Keratinocyte (primary cell): ENCODE results near the gene TMX1. TPM values are rescaled to one million over a fixed set of nuclear protein-coding genes. Genes with fewer than 3 reads are reported as not detected.

ENCODE experiments used
- DNase-seq: peaks from one replicate; pipeline ENCODE4 v3.0.0-alpha.2; 2011; ENCODE audit warnings: low read depth, missing footprints, low spot score
- FAIRE-seq: peaks from 2 replicates; lab custom pipeline; 2011; peaks lifted over from hg19 to GRCh38; lab: Jason Lieb, UNC
- H2AFZ ChIP-seq: 2 replicates; pipeline ENCODE4 v1.6.0; 2012; ENCODE audit warnings: low read length, control low read depth, inconsistent platforms; ENCODE audit not compliant: control insufficient read depth
- H3K27ac ChIP-seq: 2 replicates; pipeline ENCODE4 v1.5.1; 2011; ENCODE audit warnings: low read length; ENCODE audit not compliant: control insufficient read depth, insufficient read depth
- H3K27me3 ChIP-seq: 3 replicates; pipeline ENCODE4 v1.6.0; 2011; ENCODE audit warnings: low read length; ENCODE audit not compliant: control insufficient read depth, insufficient read depth; ENCODE audit errors: extremely low read depth
- H3K36me3 ChIP-seq, 2 experiments: 2 replicates in 1 of 2; 3 replicates in 1 of 2; pipeline ENCODE4 v1.5.1; 2011; ENCODE audit warnings: low read length in 2 of 2, mild to moderate bottlenecking in 1 of 2; ENCODE audit not compliant: control insufficient read depth in 2 of 2, insufficient read depth in 2 of 2; ENCODE audit errors: extremely low read depth in 1 of 2
- H3K4me1 ChIP-seq: 3 replicates; pipeline ENCODE4 v1.5.1; 2011; ENCODE audit warnings: low read length; ENCODE audit not compliant: control insufficient read depth, insufficient read depth; ENCODE audit errors: extremely low read depth
- H3K4me2 ChIP-seq: 3 replicates; pipeline ENCODE4 v1.6.0; 2011; ENCODE audit warnings: low read depth, low read length; ENCODE audit not compliant: control insufficient read depth, insufficient read depth; ENCODE audit errors: extremely low read depth
- H3K4me3 ChIP-seq, 3 experiments: fragments of 200-600 bp in 1 of 3; sonication (generic) in 1 of 3; 2 replicates in 2 of 3; 3 replicates in 1 of 3; pipeline ENCODE4 v1.5.1; 2011 to 2016; ENCODE audit warnings: low read length in 3 of 3, mild to moderate bottlenecking in 3 of 3, control low read depth in 2 of 3, inconsistent platforms in 1 of 3, low read depth in 1 of 3, mixed read lengths in 1 of 3, mixed run types in 1 of 3, moderate library complexity in 1 of 3; ENCODE audit not compliant: control insufficient read depth in 2 of 3, insufficient read depth in 2 of 3; ENCODE audit errors: extremely low read depth in 1 of 3
- H3K79me2 ChIP-seq: 2 replicates; pipeline ENCODE4 v1.6.0; 2012; ENCODE audit warnings: low read length; ENCODE audit not compliant: control insufficient read depth, insufficient read depth
- H3K9ac ChIP-seq: 3 replicates; pipeline ENCODE4 v1.6.0; 2011; ENCODE audit warnings: low read length; ENCODE audit not compliant: control insufficient read depth, insufficient read depth; ENCODE audit errors: extremely low read depth
- H3K9me1 ChIP-seq: 3 replicates; pipeline ENCODE4 v1.6.0; 2011; ENCODE audit warnings: low read length; ENCODE audit not compliant: control insufficient read depth, insufficient read depth; ENCODE audit errors: extremely low read depth
- H3K9me3 ChIP-seq: 2 replicates; pipeline ENCODE4 v1.5.1; 2012; ENCODE audit warnings: low read depth, low read length; ENCODE audit not compliant: control insufficient read depth
- H4K20me1 ChIP-seq: 3 replicates; pipeline ENCODE4 v1.6.0; 2011; ENCODE audit warnings: low read length; ENCODE audit not compliant: control insufficient read depth, insufficient read depth; ENCODE audit errors: extremely low read depth
- CTCF ChIP-seq, 3 experiments: IDR thresholded peaks in 1 of 3; conservative IDR thresholded peaks in 1 of 3; optimal IDR thresholded peaks in 1 of 3; 2 replicates in 2 of 3; 3 replicates in 1 of 3; pipeline versions ENCODE3 to v1.5.1; 2011; ENCODE audit warnings: low read length in 3 of 3, mild to moderate bottlenecking in 3 of 3, moderate library complexity in 2 of 3, control low read depth in 1 of 3, inconsistent platforms in 1 of 3; ENCODE audit not compliant: insufficient read depth in 2 of 3; ENCODE audit errors: extremely low read depth in 1 of 3
- EZH2 ChIP-seq: IDR thresholded peaks from one replicate; pipeline ENCODE4 v1.6.1; 2012; ENCODE audit warnings: inconsistent platforms, mild to moderate bottlenecking, low read length, moderate library complexity
- dilution Hi-C: fragments of 300-500 bp; cut with MboI; formaldehyde crosslinking; loops from one replicate; pipeline ENCODE4 v1.7.0; 2020; ENCODE audit warnings: low sequenced_read_pairs; ENCODE audit not compliant: extremely low pct_ligation_motif_present
- polyA minus RNA-seq, 3 experiments: library from RNA; depleted of rRNA, polyadenylated mRNA; stranded (reverse); fragments of >200 nt; gene quantifications; 1 replicate in 1 of 3; 2 replicates in 1 of 3; 3 replicates in 1 of 3; pipeline ENCODE4 v1.2.3, GENCODE V29; 2011
- polyA plus RNA-seq, 5 experiments: library from polyadenylated mRNA; depleted of rRNA in 3 of 5; stranded (reverse) in 3 of 5; stranded (forward) in 1 of 5; unstranded in 1 of 5; fragments of >200 nt; gene quantifications; 1 replicate in 1 of 5; 2 replicates in 3 of 5; 3 replicates in 1 of 5; pipeline versions ENCODE4 v1.2.1 to v1.2.3, GENCODE V29; 2011 to 2012; ENCODE audit warnings: missing spikeins in 2 of 5, low read depth in 1 of 5, low replicate concordance in 1 of 5

TMX1 gene
- polyA plus RNA-seq (20.2 to 36.0 TPM (median 24.0 TPM) in 3 replicates), polyA minus RNA-seq (9.5 to 25.0 TPM (median 13.7 TPM) in 3 replicates)
- polyA plus RNA-seq (2011; ENCODE audit: low read depth): 57.5 TPM
- polyA plus RNA-seq (2011; cell fraction: cytosol; rRNA removed): 10.5 and 17.5 TPM in 2 replicates
- 15.2 and 23.2 TPM in 2 replicates for polyA plus RNA-seq (2011; cell fraction: nucleus; rRNA removed)
- 14.9 and 30.1 TPM in 2 replicates for polyA plus RNA-seq (2012; ENCODE audit: low replicate concordance)
- 26.1 TPM for polyA minus RNA-seq (2011; cell fraction: cytosol; rRNA and poly(A)+ RNA removed)
- polyA minus RNA-seq (2011; cell fraction: nucleus; rRNA and poly(A)+ RNA removed): 14.2 and 22.6 TPM in 2 replicates

- dilution Hi-C loops: no loop called here
- Histone ChIP-seq H3K9me3 (no peaks in the 10 kb centered on the region), H3K9me1 (no peaks in the 10 kb centered on the region), H3K79me2 (peaks cover 48% of the 10 kb centered on the region), H3K9ac (peak within 1 kb of the TSS; percentile 98), H4K20me1 (no peaks in the 10 kb centered on the region), H3K27ac (peak within 1 kb of the TSS; percentile 90), H3K4me2 (peak within 1 kb of the TSS; percentile 85), H3K36me3 (peaks cover 0 to 6% of the 10 kb centered on the region in 2 experiments), H3K4me3 (peak within 1 kb of the TSS; percentile 91 to 98 (median 97)), H2AFZ (peak within 1 kb of the TSS; percentile 99), H3K4me1 (peaks cover 20% of the 10 kb centered on the region), H3K27me3 (no peaks in the 10 kb centered on the region)
- TF ChIP-seq EZH2: no peak
- no peak for TF ChIP-seq CTCF (optimal IDR thresholded peaks at IDR 0.05 in 1 of 3, IDR thresholded peaks at IDR 0.05 in 1 of 3, conservative IDR thresholded peaks at IDR 0.05 in 1 of 3; ENCODE audit: extremely low read depth in 1 of 3, insufficient read depth in 2 of 3, low read length in 3 of 3)
- FAIRE-seq (peak; percentile 98), DNase-seq (peak; percentile 87)
Measured at GRCh38 chr14:51239813-51240803, at the start of gene TMX1. Gene TMX1 (plus strand): TSS chr14:51240247. CDS start chr14:51240293, 46 bp downstream.

GRCh38 chr14:51201890-51202289, 38.2 kb upstream of the TMX1 start:
- Histone ChIP-seq H4K20me1 (no peaks in the 10 kb centered on the region), H3K9me3 (no peaks in the 10 kb centered on the region), H3K4me2 (no peak overlapping the region), H3K27me3 (peaks cover 21% of the 10 kb centered on the region), H3K4me1 (no peaks in the 10 kb centered on the region), H3K27ac (no peak overlapping the region), H3K79me2 (no peaks in the 10 kb centered on the region), H3K9ac (no peak overlapping the region), H3K4me3 (no peak overlapping the region), H2AFZ (no peak overlapping the region), H3K9me1 (no peaks in the 10 kb centered on the region), H3K36me3 (no peaks in the 10 kb centered on the region)
- DNase-seq (no peak), FAIRE-seq (no peak)
- dilution Hi-C loops: no loop called here
- TF ChIP-seq CTCF (optimal IDR thresholded peaks at IDR 0.05 in 1 of 3, IDR thresholded peaks at IDR 0.05 in 1 of 3, conservative IDR thresholded peaks at IDR 0.05 in 1 of 3; ENCODE audit: extremely low read depth in 1 of 3, insufficient read depth in 2 of 3, low read length in 3 of 3) (no peak), EZH2 (no peak)
